Measurements from ENCODE around the gene GOLIM4.

DNA sequence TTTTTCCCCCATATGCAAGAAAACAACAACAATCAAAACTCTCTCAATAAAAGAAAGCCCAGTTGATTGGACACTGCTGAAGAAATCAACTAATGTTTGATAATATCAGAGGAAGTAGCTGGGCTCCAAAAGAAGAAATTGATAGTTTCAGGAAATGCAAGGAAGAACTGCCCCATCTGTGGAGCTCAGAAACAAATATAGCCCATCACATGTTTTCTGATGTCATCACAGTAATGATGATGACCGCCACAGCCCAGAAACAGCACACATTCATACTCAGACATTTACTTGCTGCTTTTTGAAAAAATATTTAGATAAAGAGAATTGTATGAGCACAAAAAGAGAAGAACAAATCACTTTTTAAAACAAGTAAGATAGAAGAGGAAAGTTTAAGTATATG is 67.6 kb downstream of the GOLIM4 start:
- TF ChIP-seq CTCF (IDR thresholded peaks at IDR 0.05) (no peak), FOXJ3 (CRISPR knock-in tag; IDR thresholded peaks at IDR 0.05; ENCODE audit: borderline replicate concordance) (no peak), E2F5 (CRISPR knock-in tag; IDR thresholded peaks at IDR 0.05) (no peak), E2F1 (CRISPR knock-in tag; IDR thresholded peaks at IDR 0.05) (no peak), SMAD4 (CRISPR knock-in tag; IDR thresholded peaks at IDR 0.05) (no peak)
- TF ChIP-seq, protein P1, sequence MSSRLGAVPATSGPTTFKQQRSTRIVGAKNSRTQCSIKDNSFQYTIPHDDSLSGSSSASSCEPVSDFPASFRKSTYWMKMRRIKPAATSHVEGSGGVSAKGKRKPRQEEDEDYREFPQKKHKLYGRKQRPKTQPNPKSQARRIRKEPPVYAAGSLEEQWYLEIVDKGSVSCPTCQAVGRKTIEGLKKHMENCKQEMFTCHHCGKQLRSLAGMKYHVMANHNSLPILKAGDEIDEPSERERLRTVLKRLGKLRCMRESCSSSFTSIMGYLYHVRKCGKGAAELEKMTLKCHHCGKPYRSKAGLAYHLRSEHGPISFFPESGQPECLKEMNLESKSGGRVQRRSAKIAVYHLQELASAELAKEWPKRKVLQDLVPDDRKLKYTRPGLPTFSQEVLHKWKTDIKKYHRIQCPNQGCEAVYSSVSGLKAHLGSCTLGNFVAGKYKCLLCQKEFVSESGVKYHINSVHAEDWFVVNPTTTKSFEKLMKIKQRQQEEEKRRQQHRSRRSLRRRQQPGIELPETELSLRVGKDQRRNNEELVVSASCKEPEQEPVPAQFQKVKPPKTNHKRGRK (CRISPR knock-in tag; IDR thresholded peaks at IDR 0.05; ENCODE audit: borderline replicate concordance), result no peak
- TF ChIP-seq, protein P2, sequence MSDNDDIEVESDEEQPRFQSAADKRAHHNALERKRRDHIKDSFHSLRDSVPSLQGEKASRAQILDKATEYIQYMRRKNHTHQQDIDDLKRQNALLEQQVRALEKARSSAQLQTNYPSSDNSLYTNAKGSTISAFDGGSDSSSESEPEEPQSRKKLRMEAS (CRISPR knock-in tag; IDR thresholded peaks at IDR 0.05), result no peak
- TF ChIP-seq, protein P3, sequence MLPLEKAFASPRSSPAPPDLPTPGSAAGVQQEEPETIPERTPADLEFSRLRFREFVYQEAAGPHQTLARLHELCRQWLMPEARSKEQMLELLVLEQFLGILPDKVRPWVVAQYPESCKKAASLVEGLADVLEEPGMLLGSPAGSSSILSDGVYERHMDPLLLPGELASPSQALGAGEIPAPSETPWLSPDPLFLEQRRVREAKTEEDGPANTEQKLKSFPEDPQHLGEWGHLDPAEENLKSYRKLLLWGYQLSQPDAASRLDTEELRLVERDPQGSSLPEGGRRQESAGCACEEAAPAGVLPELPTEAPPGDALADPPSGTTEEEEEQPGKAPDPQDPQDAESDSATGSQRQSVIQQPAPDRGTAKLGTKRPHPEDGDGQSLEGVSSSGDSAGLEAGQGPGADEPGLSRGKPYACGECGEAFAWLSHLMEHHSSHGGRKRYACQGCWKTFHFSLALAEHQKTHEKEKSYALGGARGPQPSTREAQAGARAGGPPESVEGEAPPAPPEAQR (CRISPR knock-in tag; IDR thresholded peaks at IDR 0.05), result no peak

Data from WTC11 (cell line).